Vagina (tissue), 2 donors: ENCODE measurements around the gene FN1. TPM values are rescaled to one million over a fixed set of nuclear protein-coding genes. Genes with fewer than 3 reads are reported as not detected.

Experiments used
- DNase-seq, 2 donors: peaks; one replicate each; pipeline ENCODE4 v3.0.0-alpha.2; 2017; ENCODE audit errors: extremely low spot score in 2 of 2
- H3K27ac ChIP-seq: fragments of 200-600 bp; sonication (generic); one replicate; pipeline ENCODE4 v1.5.1; 2019
- H3K27me3 ChIP-seq: fragments of 200-600 bp; sonication (generic); one replicate; pipeline ENCODE4 v1.5.1; 2019
- H3K36me3 ChIP-seq, 2 donors: fragments of 200-600 bp; sonication (generic); one replicate each; pipeline ENCODE4 v1.5.1; 2017 to 2019
- H3K4me1 ChIP-seq: fragments of 200-600 bp; sonication (generic); one replicate; pipeline ENCODE4 v1.5.1; 2019
- H3K4me3 ChIP-seq, 2 donors: fragments of 200-600 bp; sonication (generic); 1 replicate in 1 of 2; 2 replicates in 1 of 2; pipeline ENCODE4 v1.5.1; 2016 to 2019
- H3K9me3 ChIP-seq: fragments of 200-600 bp; sonication (generic); one replicate; pipeline ENCODE4 v1.5.1; 2019
- CTCF ChIP-seq, 3 experiments: fragments of 450-650 bp in 2 of 3; fragments of 200-600 bp in 1 of 3; sonication (generic) in 1 of 3; IDR thresholded peaks; one replicate each; pipeline ENCODE4 v1.5.1; 2017 to 2019; ENCODE audit warnings: antibody characterized with exemption in 3 of 3, mild to moderate bottlenecking in 2 of 3, moderate library complexity in 2 of 3
- POLR2A ChIP-seq, 2 donors: fragments of 450-650 bp; IDR thresholded peaks; one replicate each; pipeline ENCODE4 v1.6.1; 2017; ENCODE audit warnings: antibody characterized with exemption in 2 of 2, mild to moderate bottlenecking in 2 of 2, moderate library complexity in 2 of 2
- POLR2AphosphoS5 ChIP-seq, 2 donors: sonication (generic); formaldehyde crosslinking; IDR thresholded peaks; one replicate each; pipeline ENCODE4 v1.9.0; 2017; ENCODE audit warnings: antibody characterized with exemption in 2 of 2, mild to moderate bottlenecking in 2 of 2, low read depth in 1 of 2; ENCODE audit not compliant: insufficient read depth in 1 of 2
- intact Hi-C: fragments of 100-400 bp; cut with DNase I; formaldehyde crosslinking; loops from one replicate; pipeline ENCODE4 v1.15.1; 2023
- total RNA-seq: library from RNA; depleted of rRNA; stranded (reverse); fragments of >200 nt; gene quantifications from one replicate; pipeline ENCODE4 v1.2.3, GENCODE V29; 2016

FN1 gene
- total RNA-seq, 1 donor from 2014 or later = 292 TPM

- no peak for DNase-seq
- Histone ChIP-seq H3K27ac (no peak overlapping the region), H3K27me3 (no peaks in the 10 kb centered on the region), H3K36me3 (no peaks in the 10 kb centered on the region), H3K9me3 (no peaks in the 10 kb centered on the region), H3K4me1 (no peaks in the 10 kb centered on the region), H3K4me3 (no peak overlapping the region)
- intact Hi-C loops = no loop called here
- TF ChIP-seq CTCF (IDR thresholded peaks at IDR 0.05) (no peak), POLR2A (IDR thresholded peaks at IDR 0.05) (no peak), POLR2AphosphoS5 (IDR thresholded peaks at IDR 0.05; ENCODE audit: insufficient read depth in 1 of 2, low read depth in 1 of 2) (no peak)
Measured at GRCh38 chr2:215447056-215447455, 11.2 kb upstream of the FN1 start.

DNA sequence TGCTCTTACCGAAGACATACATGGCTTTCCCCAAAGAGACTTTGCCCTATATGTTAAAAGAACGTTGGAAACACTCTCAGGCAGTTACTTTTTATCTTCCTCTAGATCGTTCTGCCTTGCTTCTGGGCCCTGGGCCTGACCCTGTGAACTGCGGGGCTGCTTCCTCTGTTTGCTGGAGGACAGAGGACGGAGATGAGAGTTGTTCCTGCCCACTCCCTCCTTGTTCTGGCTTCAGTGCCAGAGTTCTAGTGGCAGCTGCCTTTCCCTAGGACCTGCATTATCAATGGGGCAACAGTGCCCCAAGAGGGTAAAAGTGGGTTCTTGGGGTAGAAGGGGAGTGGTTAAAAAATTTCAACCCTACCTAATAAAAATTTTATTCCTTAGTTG lies 6.5 kb upstream of the FN1 start:
- intact Hi-C loops = no loop called here
- Histone ChIP-seq H3K27ac (no peak overlapping the region), H3K4me1 (peaks cover 4% of the 10 kb centered on the region), H3K36me3 (no peaks in the 10 kb centered on the region), H3K9me3 (no peaks in the 10 kb centered on the region), H3K4me3 (no peak overlapping the region), H3K27me3 (no peaks in the 10 kb centered on the region)
- DNase-seq = no peak
- no peak for TF ChIP-seq POLR2A (IDR thresholded peaks at IDR 0.05)
- TF ChIP-seq CTCF (IDR thresholded peaks at IDR 0.05) = no peak
- no peak for TF ChIP-seq POLR2AphosphoS5 (IDR thresholded peaks at IDR 0.05; ENCODE audit: insufficient read depth in 1 of 2, low read depth in 1 of 2)

GRCh38 chr2:215441560-215442400 lies 5.9 kb upstream of the FN1 start:
- Histone ChIP-seq H3K27ac (no peak overlapping the region), H3K4me3 (no peak overlapping the region), H3K4me1 (peaks cover 7% of the 10 kb centered on the region), H3K27me3 (no peaks in the 10 kb centered on the region), H3K36me3 (no peaks in the 10 kb centered on the region), H3K9me3 (no peaks in the 10 kb centered on the region)
- no peak for DNase-seq
- no peak for TF ChIP-seq POLR2A (IDR thresholded peaks at IDR 0.05)
- no peak for TF ChIP-seq POLR2AphosphoS5 (IDR thresholded peaks at IDR 0.05; ENCODE audit: insufficient read depth in 1 of 2, low read depth in 1 of 2)
- TF ChIP-seq CTCF (IDR thresholded peaks at IDR 0.05) = no peak
- intact Hi-C loops = no loop called here

DNA sequence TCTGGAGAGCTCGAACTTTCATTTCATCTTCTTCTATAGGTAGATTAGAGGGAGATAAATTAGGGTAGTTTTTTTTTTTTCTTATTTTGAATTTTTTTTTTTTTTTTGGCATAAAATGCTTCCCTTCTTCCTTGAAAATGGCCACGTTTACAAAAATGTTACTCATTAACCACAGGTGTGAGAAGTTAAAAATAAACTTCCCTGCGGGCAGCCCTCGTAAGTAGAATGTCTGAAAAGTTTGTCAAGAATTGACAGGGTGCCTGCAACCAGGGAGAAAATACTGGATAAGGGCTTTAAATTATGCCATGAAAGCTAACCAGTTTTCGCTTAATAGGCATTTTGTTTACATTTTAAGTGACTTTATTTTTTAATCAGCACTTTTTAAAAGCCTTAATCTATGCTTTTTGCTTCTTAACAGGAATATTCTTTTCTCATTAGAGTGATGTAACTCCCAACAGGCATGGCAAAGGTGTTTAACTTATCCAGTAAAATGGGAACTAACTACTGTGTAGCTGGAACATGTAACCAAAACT lies 4.2 kb upstream of the FN1 start:
- Histone ChIP-seq H3K4me1 (peaks cover 15% of the 10 kb centered on the region), H3K27ac (no peak overlapping the region), H3K4me3 (no peak overlapping the region), H3K9me3 (no peaks in the 10 kb centered on the region), H3K27me3 (no peaks in the 10 kb centered on the region), H3K36me3 (no peaks in the 10 kb centered on the region)
- intact Hi-C loops = no loop called here
- no peak for TF ChIP-seq CTCF (IDR thresholded peaks at IDR 0.05)
- TF ChIP-seq POLR2AphosphoS5 (IDR thresholded peaks at IDR 0.05; ENCODE audit: insufficient read depth in 1 of 2, low read depth in 1 of 2) = no peak
- no peak for TF ChIP-seq POLR2A (IDR thresholded peaks at IDR 0.05)
- no peak for DNase-seq

DNA sequence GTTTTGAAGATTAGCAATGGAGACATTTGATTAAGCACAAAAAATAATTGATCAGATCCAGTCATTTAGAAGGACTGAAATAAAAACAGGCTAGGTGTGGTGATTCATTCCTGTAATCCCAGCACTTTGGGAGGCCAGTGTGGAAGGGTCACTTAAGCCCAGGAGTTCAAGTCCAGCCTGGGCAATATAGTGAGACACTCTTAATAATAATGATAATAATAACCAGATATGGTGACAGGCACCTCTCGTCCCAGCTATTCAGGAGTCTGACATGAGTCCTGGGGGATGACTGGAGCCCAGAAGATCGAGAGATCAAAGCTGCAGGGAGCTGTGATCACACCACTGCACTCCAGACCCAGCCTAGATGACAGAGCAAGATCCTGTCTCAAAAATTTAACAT lies 3.5 kb upstream of the FN1 start:
- Histone ChIP-seq H3K9me3 (no peaks in the 10 kb centered on the region), H3K4me3 (no peak overlapping the region), H3K27ac (no peak overlapping the region), H3K4me1 (peaks cover 16% of the 10 kb centered on the region), H3K36me3 (no peaks in the 10 kb centered on the region), H3K27me3 (no peaks in the 10 kb centered on the region)
- DNase-seq = no peak
- TF ChIP-seq POLR2AphosphoS5 (IDR thresholded peaks at IDR 0.05; ENCODE audit: insufficient read depth in 1 of 2, low read depth in 1 of 2) = no peak
- no peak for TF ChIP-seq CTCF (IDR thresholded peaks at IDR 0.05)
- TF ChIP-seq POLR2A (IDR thresholded peaks at IDR 0.05) = no peak
- intact Hi-C loops = no loop called here
